HEK293 (cell line): ENCODE results near the gene PDZRN4.

Experiments used
- CTCF ChIA-PET: fragments of 350-600 bp; formaldehyde crosslinking; extraction: SDS; loops from one replicate; lab custom pipeline; 2021; ENCODE audit warnings: antibody characterized with exemption; lab: Yijun Ruan, JAX
- POLR2A ChIA-PET: fragments of 300-600 bp; formaldehyde crosslinking; extraction: SDS; loops from one replicate; lab custom pipeline; 2020; ENCODE audit warnings: antibody characterized with exemption, inconsistent platforms; lab: Yijun Ruan, JAX
- H3K27ac ChIP-seq: fragments of 200-500 bp; sonication (Bioruptor generic); 2 replicates; pipeline ENCODE4 v1.5.1; 2014; ENCODE audit warnings: low read depth, low read length, control low read depth, inconsistent platforms; ENCODE audit errors: extremely low read depth
- H3K36me3 ChIP-seq, 2 experiments: fragments of 200-500 bp in 1 of 2; sonication (Bioruptor generic) in 1 of 2; 1 replicate in 1 of 2; 2 replicates in 1 of 2; pipeline ENCODE4 v1.5.1; 2014 to 2017; ENCODE audit warnings: inconsistent platforms in 2 of 2, low read length in 2 of 2; ENCODE audit not compliant: control insufficient read depth in 2 of 2, insufficient read depth in 1 of 2
- H3K4me1 ChIP-seq: fragments of 200-500 bp; sonication (Bioruptor generic); 2 replicates; pipeline ENCODE4 v1.5.1; 2014; ENCODE audit warnings: mild to moderate bottlenecking, low read length, inconsistent platforms; ENCODE audit not compliant: control insufficient read depth, insufficient read depth
- H3K4me3 ChIP-seq: 2 replicates; pipeline ENCODE4 v1.5.1; 2011; ENCODE audit warnings: low read depth, mild to moderate bottlenecking, control low read depth, low read length, moderate library complexity
- H3K9me3 ChIP-seq: fragments of 200-500 bp; sonication (Bioruptor generic); 2 replicates; pipeline ENCODE4 v1.5.1; 2014; ENCODE audit warnings: low read depth, low read length, inconsistent platforms; ENCODE audit not compliant: control insufficient read depth, insufficient read depth
- BCL11A ChIP-seq: fragments of 450-650 bp; formaldehyde crosslinking; IDR thresholded peaks from 2 replicates; pipeline ENCODE4 v1.5.1; 2016; ENCODE audit warnings: low read depth, missing biosample characterization, missing genetic modification characterization
- ELK4 ChIP-seq: IDR thresholded peaks from 2 replicates; pipeline ENCODE4 v1.6.1; 2011; ENCODE audit warnings: mild to moderate bottlenecking, low read depth, low read length, borderline replicate concordance
- PRDM1 ChIP-seq: fragments of 450-650 bp; formaldehyde crosslinking; IDR thresholded peaks from 2 replicates; pipeline ENCODE4; 2016; ENCODE audit warnings: missing biosample characterization, missing genetic modification characterization
- TSHZ1 ChIP-seq: fragments of 450-650 bp; formaldehyde crosslinking; IDR thresholded peaks from 2 replicates; pipeline ENCODE4 v1.5.1; 2016; ENCODE audit warnings: missing biosample characterization, missing genetic modification characterization, borderline replicate concordance
- ZBTB26 ChIP-seq: fragments of 450-650 bp; formaldehyde crosslinking; optimal IDR thresholded peaks from 2 replicates; pipeline ENCODE3; 2016; ENCODE audit warnings: missing biosample characterization, mild to moderate bottlenecking, missing genetic modification characterization
- ZNF184 ChIP-seq: fragments of 450-650 bp; IDR thresholded peaks from 2 replicates; pipeline ENCODE4 v1.5.1; 2018; ENCODE audit warnings: missing biosample characterization, mild to moderate bottlenecking, missing genetic modification characterization
- ZNF23 ChIP-seq: fragments of 450-650 bp; formaldehyde crosslinking; IDR thresholded peaks from 2 replicates; pipeline ENCODE4 v1.5.1; 2016; ENCODE audit warnings: missing biosample characterization, missing genetic modification characterization, borderline replicate concordance
- ZNF37A ChIP-seq: fragments of 450-650 bp; IDR thresholded peaks from 2 replicates; pipeline ENCODE4 v1.5.1; 2018; ENCODE audit warnings: missing biosample characterization, missing genetic modification characterization
- ZNF518A ChIP-seq: fragments of 450-650 bp; formaldehyde crosslinking; conservative IDR thresholded peaks from 2 replicates; pipeline ENCODE4 v1.5.1; 2016; ENCODE audit warnings: low read depth, missing biosample characterization, missing genetic modification characterization
- ZNF530 ChIP-seq: fragments of 450-650 bp; formaldehyde crosslinking; IDR thresholded peaks from 2 replicates; pipeline ENCODE4 v1.5.1; 2016; ENCODE audit warnings: low read depth, missing biosample characterization, missing genetic modification characterization
- ZNF548 ChIP-seq: fragments of 450-650 bp; formaldehyde crosslinking; IDR thresholded peaks from 2 replicates; pipeline ENCODE4 v1.5.1; 2016; ENCODE audit warnings: missing biosample characterization, missing genetic modification characterization
- ZNF585B ChIP-seq: fragments of 450-650 bp; formaldehyde crosslinking; IDR thresholded peaks from 2 replicates; pipeline ENCODE4 v1.5.1; 2016; ENCODE audit warnings: missing biosample characterization, missing genetic modification characterization
- ZNF624 ChIP-seq: fragments of 450-650 bp; formaldehyde crosslinking; IDR thresholded peaks from 2 replicates; pipeline ENCODE4 v1.5.1; 2017; ENCODE audit warnings: missing biosample characterization, missing genetic modification characterization
- ZNF660 ChIP-seq: fragments of 450-650 bp; IDR thresholded peaks from 2 replicates; pipeline ENCODE4 v1.5.1; 2018; ENCODE audit warnings: missing biosample characterization, mild to moderate bottlenecking, missing genetic modification characterization
- ZNF830 ChIP-seq: fragments of 450-650 bp; IDR thresholded peaks from 2 replicates; pipeline ENCODE4 v1.5.0; 2018; ENCODE audit warnings: missing biosample characterization, missing genetic modification characterization, low read depth, mild to moderate bottlenecking, moderate library complexity
- ZSCAN23 ChIP-seq: fragments of 450-650 bp; formaldehyde crosslinking; IDR thresholded peaks from 2 replicates; pipeline ENCODE4 v1.5.1; 2016; ENCODE audit warnings: missing biosample characterization, missing genetic modification characterization
- ZSCAN30 ChIP-seq: fragments of 450-650 bp; IDR thresholded peaks from 2 replicates; pipeline ENCODE4 v1.5.1; 2018; ENCODE audit warnings: missing biosample characterization, mild to moderate bottlenecking, missing genetic modification characterization, moderate library complexity
- ZSCAN5A ChIP-seq: fragments of 450-650 bp; formaldehyde crosslinking; IDR thresholded peaks from 2 replicates; pipeline ENCODE4 v1.5.1; 2016; ENCODE audit warnings: missing biosample characterization, missing genetic modification characterization

The PDZRN4 gene

GRCh38 chr12:41486718-41487117, 298.6 kb downstream of the PDZRN4 start:
- POLR2A ChIA-PET: interaction anchor here (0.6 kb wide), 1 partner anchor 20 kb away, joined by 5 read pairs; no protein-coding TSS in a partner anchor
- Histone ChIP-seq H3K27ac (no peak overlapping the region), H3K9me3 (no peaks in the 10 kb centered on the region), H3K4me1 (no peaks in the 10 kb centered on the region), H3K4me3 (no peak overlapping the region), H3K36me3 (no peaks in the 10 kb centered on the region)
- no peak for TF ChIP-seq ZSCAN23 (tag by site-specific recombination)
- no peak for TF ChIP-seq TSHZ1 (tag by site-specific recombination)
- TF ChIP-seq ZNF548: no peak
- no peak for TF ChIP-seq BCL11A (tag by site-specific recombination)
- TF ChIP-seq ZBTB26 (tag by site-specific recombination): no peak
- TF ChIP-seq ZNF37A: no peak
- no peak for TF ChIP-seq ZNF518A (tag by site-specific recombination)
- CTCF ChIA-PET: no interaction called here

GRCh38 chr12:41496009-41496408, 307.9 kb downstream of the PDZRN4 start:
- POLR2A ChIA-PET: no interaction called here
- no peaks in the 10 kb centered on the region for H3K36me3 ChIP-seq
- H3K4me3 ChIP-seq: no peak overlapping the region
- no peak for TF ChIP-seq ZNF23 (tag by site-specific recombination)
- no peak for TF ChIP-seq ZNF660 (tag by site-specific recombination)
- TF ChIP-seq ZNF184: no peak
- no peak for TF ChIP-seq ZNF585B (tag by site-specific recombination)
- no peak for TF ChIP-seq ZNF530 (tag by site-specific recombination)
- no peak for TF ChIP-seq ZNF624
- no peak for TF ChIP-seq ZSCAN5A (tag by site-specific recombination)
- no peak for TF ChIP-seq ELK4
- TF ChIP-seq ZNF830 (tag by site-specific recombination): no peak
- no peak for TF ChIP-seq PRDM1 (tag by site-specific recombination)
- TF ChIP-seq ZSCAN30 (tag by site-specific recombination): no peak
- no peaks in the 10 kb centered on the region for H3K9me3 ChIP-seq
- H3K4me1 ChIP-seq: peaks cover 4% of the 10 kb centered on the region; the same call in 1 of the 2 replicates
- H3K27ac ChIP-seq: no peak overlapping the region
- CTCF ChIA-PET: interaction anchor here (0.6 to 0.7 kb wide), 3 partner anchors 164 to 805 kb away, joined by 3 to 4 read pairs (median 3); no protein-coding TSS in a partner anchor
